ENCODE data around the gene RNU4-1. TPM values are rescaled to one million over a fixed set of nuclear protein-coding genes. Genes with fewer than 3 reads are reported as not detected.

The RNU4-1 gene
- total RNA-seq, 2 experiments from 2014 or later = 685 to 1,294 TPM

DNA sequence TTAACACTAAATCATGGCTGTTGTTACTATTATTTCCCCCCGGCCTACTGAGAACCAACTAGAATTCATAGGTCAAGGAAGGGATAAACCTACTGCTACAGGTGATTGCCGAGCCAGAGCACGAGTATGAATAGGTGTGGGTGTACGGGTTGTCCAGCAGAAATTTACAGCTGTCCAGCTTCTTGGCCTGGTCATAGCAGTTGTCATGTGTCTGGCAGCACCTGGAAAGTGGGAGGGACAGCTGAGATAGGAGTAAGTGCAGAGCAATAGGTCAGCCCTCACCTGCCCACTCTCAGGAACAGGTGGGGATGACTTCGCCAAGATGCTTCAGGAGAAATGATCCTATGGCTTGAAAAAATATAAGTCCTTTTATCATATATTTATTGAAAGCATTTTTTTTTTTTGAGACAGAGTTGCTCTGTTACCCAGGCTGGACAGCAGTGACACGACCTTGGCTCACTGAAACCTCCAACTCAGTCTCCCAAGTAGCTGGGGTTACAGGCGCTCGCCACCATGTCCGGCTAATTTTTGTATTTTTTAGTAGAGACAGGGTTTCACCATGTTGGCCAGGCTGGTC lies 31.9 kb upstream of the RNU4-1 start:
- intact Hi-C loops (cut with micrococcal nuclease) = loop anchor here (1.0 to 5.0 kb wide), 8 partner anchors 8 to 387 kb away; partner anchors contain the start of genes COX6A1, MLEC, POP5 and SRSF9
- H3K9me3 Mint-ChIP-seq = no peaks in the 10 kb centered on the region
- no peak for DNase-seq
- no peaks in the 10 kb centered on the region for H3K4me1 Mint-ChIP-seq (ENCODE audit: low read depth)
- no peak overlapping the region for H3K27ac Mint-ChIP-seq
- H3K36me3 Mint-ChIP-seq (ENCODE audit: low read depth) = no peaks in the 10 kb centered on the region
- CTCF ChIA-PET = interaction anchor here (0.7 to 1.1 kb wide), 3 partner anchors 16 to 38 kb away, joined by 3 to 4 read pairs (median 3); partner anchors contain the start of gene SIRT4
- no peaks in the 10 kb centered on the region for H3K27me3 Mint-ChIP-seq (ENCODE audit: low read depth)
- H3K4me3 Mint-ChIP-seq = no peak overlapping the region

DNA sequence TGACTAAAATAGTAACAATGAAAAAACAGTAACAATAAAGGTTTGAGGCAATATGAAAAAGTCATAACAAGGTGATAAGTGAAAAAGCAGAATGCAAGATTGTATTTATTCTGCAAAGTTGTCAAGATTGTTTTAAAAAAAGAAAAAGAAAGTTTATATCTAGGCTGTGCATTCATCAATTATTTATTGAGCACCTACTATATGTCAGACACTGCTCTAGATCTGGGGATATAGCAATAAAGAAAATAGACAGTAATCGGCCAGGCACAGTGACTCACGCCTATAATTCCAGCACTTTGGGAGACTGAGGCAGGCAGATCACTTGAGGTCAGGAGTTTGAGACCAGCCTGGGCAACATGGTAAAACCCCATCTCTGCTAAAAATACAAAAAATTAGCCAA lies 30.7 kb upstream of the RNU4-1 start:
- no peak overlapping the region for H3K27ac Mint-ChIP-seq
- no peaks in the 10 kb centered on the region for H3K27me3 Mint-ChIP-seq (ENCODE audit: low read depth)
- no peaks in the 10 kb centered on the region for H3K9me3 Mint-ChIP-seq
- H3K4me3 Mint-ChIP-seq = no peak overlapping the region
- intact Hi-C loops (cut with micrococcal nuclease) = loop anchor here (2.0 kb wide), 4 partner anchors 33 to 363 kb away; partner anchors contain the start of genes COX6A1, MLEC and POP5
- no peak for DNase-seq
- H3K36me3 Mint-ChIP-seq (ENCODE audit: low read depth) = no peaks in the 10 kb centered on the region
- CTCF ChIA-PET = interaction anchor here (0.6 to 1.4 kb wide), 3 partner anchors 17 to 259 kb away, joined by 3 read pairs; no protein-coding TSS in a partner anchor
- no peaks in the 10 kb centered on the region for H3K4me1 Mint-ChIP-seq (ENCODE audit: low read depth)

DNA sequence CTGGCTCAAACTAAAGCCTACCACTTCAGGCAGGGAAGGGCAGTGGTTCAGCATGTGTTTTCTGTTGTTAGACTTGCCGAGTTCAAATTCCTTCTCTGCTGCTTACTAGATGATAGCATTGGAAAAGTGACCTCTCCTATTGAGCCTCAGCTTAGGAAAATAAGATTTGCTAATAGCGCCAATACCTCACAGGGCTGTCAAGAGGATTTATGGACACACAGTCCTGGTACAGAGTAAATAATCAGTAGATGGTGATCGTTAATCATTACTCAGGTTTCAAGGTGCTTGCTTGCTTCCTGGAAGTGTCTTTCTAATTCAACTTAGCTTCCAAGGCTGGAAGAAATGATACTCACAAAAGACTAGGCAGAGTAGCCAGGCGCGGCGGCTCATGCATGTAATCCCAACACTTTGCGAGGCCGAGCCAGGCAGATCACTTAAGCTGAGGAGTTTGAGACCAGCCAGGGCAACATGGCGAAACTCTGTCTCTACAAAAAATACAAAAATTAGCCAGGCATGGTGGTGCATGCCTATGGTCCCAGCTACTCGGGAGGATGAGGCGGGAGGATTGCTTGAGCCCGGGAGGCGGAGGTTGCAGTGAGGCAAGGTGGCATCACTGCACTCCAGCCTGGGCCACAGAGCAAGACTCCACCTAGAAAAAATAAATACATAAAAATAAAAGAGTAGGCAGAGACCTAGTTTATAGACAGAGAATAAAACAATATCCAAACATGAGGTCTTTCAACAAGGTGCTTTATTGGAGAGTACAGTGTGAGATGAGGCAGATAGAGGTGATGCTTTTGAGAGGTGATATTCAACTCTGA lies 28.6 kb upstream of the RNU4-1 start:
- CTCF ChIA-PET = interaction anchor here (1.4 kb wide), 1 partner anchor 22 kb away, joined by 3 read pairs; no protein-coding TSS in a partner anchor
- H3K36me3 Mint-ChIP-seq (ENCODE audit: low read depth) = no peaks in the 10 kb centered on the region
- intact Hi-C loops (cut with micrococcal nuclease) = no loop called here

DNA sequence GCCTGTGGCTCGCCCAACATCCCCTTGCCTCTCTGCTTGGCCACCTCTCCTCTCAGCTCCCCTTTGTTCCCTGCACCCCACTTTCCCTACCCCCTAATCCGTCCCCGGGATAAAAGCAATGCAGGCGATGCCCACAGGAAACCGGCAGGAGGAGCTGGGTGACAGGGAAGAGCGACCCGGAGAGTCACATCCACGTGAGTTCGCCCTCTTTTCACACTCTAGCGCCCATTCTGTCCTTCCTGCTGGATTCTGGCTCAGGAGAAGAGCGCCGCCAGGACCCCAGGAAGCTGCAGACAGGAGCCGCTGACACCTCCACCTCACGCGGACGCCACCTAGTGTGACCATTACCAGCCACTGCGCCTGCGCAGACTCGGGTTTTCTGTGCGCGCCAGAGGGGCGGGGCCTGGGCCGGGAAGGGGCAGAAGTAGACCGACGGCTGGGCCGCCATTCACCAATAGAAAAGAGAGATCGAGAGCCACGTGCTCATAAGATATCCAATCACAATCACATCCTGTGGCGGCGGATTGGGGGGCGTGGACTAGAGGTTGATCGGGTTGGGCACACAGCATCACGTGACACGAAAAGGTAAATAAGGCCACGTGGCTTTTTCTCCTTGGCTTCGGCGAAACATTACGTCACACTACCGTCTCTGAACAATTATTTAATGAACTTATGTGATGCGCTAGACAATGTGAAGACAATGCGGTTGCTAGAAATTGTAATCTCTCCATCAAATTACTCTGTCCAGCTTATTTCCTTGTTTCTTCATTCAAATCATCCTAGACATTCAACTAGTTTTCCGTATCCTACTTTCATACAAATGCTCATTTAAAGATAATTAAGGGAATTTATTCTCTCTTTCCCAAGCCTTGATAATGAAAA lies 24.4 kb upstream of the RNU4-1 start:
- Mint-ChIP-seq H3K36me3 (ENCODE audit: low read depth) (no peaks in the 10 kb centered on the region), H3K4me1 (ENCODE audit: low read depth) (peaks cover 11% of the 10 kb centered on the region), H3K9me3 (no peaks in the 10 kb centered on the region), H3K4me3 (peak overlapping the region; percentile 87), H3K27me3 (ENCODE audit: low read depth) (no peaks in the 10 kb centered on the region), H3K27ac (peak overlapping the region; percentile 88)
- CTCF ChIA-PET = interaction anchor here (0.6 to 1.6 kb wide), 12 partner anchors 10 to 333 kb away, joined by 3 to 11 read pairs (median 4); partner anchors contain the start of genes COX6A1, RNU4-1 and SIRT4
- peak; percentile 100 for DNase-seq
- intact Hi-C loops (cut with micrococcal nuclease) = loop anchor here (1.0 to 2.0 kb wide), 10 partner anchors 8 to 369 kb away; partner anchors contain the start of genes COX6A1, DYNLL1, MLEC and RNU4-1

More for the DNA sequence above, 28.6 kb upstream of the RNU4-1 start:
- Mint-ChIP-seq H3K4me1 (ENCODE audit: low read depth) (peaks cover 11% of the 10 kb centered on the region), H3K27me3 (ENCODE audit: low read depth) (no peaks in the 10 kb centered on the region), H3K27ac (no peak overlapping the region), H3K4me3 (no peak overlapping the region), H3K9me3 (no peaks in the 10 kb centered on the region)
- no peak for DNase-seq

DNA sequence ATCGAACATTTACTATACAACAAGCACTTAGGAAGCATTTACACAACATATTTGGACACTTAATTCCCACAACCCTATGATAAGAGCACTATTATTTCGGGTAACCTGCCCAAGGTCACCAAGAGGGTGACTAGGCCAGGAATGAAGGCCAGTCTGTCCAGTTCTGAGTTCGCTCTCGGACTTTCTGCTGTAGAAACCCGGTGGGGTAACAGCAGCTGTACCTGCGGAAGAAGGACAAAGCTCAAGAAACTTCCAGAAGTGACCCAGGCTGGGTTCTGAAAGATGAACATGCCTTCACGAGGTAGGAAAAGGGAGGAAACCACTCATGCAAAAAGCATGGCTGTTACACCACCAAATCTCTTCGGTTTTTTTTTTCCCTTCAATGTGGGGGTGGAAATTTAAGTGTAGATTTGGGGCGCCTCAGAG lies 23.8 kb upstream of the RNU4-1 start:
- DNase-seq = no peak
- H3K4me3 Mint-ChIP-seq = peak overlapping the region; percentile 87
- H3K9me3 Mint-ChIP-seq = no peaks in the 10 kb centered on the region
- H3K36me3 Mint-ChIP-seq (ENCODE audit: low read depth) = no peaks in the 10 kb centered on the region
- peaks cover 11% of the 10 kb centered on the region for H3K4me1 Mint-ChIP-seq (ENCODE audit: low read depth)
- CTCF ChIA-PET = interaction anchor here (0.6 to 1.6 kb wide), 11 partner anchors 12 to 655 kb away, joined by 3 to 11 read pairs (median 3); partner anchors contain the start of genes COX6A1, RNU4-1 and SIRT4
- peak overlapping the region; percentile 88 for H3K27ac Mint-ChIP-seq
- no peaks in the 10 kb centered on the region for H3K27me3 Mint-ChIP-seq (ENCODE audit: low read depth)
- intact Hi-C loops (cut with micrococcal nuclease) = loop anchor here (1.0 to 2.0 kb wide), 10 partner anchors 8 to 370 kb away; partner anchors contain the start of genes COX6A1, DYNLL1, MLEC and RNU4-1

DNA sequence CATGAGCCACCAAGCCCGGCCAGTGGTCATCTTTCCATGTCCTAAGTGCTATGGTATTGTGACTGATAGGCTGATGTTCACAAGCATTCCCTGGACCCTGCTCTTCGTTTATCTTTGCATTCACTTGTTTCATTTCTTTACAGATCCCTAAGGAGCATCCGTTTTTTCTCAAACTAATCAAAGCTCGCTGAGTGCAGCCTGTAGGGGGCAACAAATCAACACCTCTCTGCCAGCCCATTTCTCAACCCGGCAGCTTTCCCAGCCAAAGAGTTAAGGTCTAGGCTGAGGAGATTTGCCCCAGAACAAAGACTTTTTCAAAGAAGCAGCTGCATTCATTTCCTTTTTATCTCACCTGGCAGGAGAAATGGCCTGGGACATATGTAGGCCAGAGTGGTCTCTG lies 21.2 kb upstream of the RNU4-1 start:
- H3K4me3 Mint-ChIP-seq = no peak overlapping the region
- no peaks in the 10 kb centered on the region for H3K27me3 Mint-ChIP-seq (ENCODE audit: low read depth)
- H3K36me3 Mint-ChIP-seq (ENCODE audit: low read depth) = no peaks in the 10 kb centered on the region
- CTCF ChIA-PET = interaction anchor here (1.4 to 2.8 kb wide), 2 partner anchors 11 to 22 kb away, joined by 3 to 19 read pairs; partner anchors contain the start of gene SIRT4
- H3K27ac Mint-ChIP-seq = no peak overlapping the region
- H3K9me3 Mint-ChIP-seq = no peaks in the 10 kb centered on the region
- H3K4me1 Mint-ChIP-seq (ENCODE audit: low read depth) = peaks cover 11% of the 10 kb centered on the region
- DNase-seq = no peak
- intact Hi-C loops (cut with micrococcal nuclease) = no loop called here

DNA sequence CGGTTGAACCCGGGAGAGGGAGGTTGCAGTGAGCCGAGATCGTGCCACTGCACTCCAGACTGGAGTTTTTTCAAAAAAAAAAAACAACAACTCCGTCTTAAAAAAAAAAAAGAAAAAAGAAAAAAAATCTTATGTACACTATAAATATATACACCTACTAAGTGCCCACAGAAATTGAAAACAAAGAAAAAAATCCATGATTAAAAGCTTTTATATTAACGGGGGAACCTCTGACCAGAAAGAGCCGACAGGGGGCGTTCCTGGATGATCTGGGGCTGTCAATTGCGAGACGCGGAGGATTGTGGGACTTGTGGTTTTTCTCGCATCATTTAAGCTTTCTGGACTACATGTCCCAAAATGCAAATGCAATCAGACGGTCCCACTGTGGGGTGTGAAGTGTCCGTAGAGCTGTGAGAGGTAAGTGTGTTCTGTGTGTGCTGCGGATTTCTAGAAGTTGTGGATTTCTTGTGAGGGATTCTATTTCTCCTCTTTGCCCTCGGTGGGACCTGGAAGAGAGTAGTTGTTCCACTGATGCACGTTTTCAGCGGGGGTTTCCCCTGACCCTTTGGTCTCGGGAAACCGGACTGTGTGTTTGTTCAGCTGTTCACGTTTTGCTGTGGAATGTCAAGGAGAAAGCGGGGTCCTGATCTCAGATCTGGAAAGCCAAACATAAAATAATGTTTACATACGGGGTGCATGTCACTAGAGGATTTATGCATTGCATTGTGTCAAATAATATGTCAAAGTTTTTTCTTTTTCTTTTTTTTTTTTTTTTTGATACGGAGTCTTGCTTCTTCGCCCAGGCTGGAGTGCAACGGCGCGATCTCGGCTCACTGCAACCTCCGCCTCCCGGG lies 9.2 kb upstream of the RNU4-1 start, which contains the start of gene SIRT4:
Gene SIRT4, plus strand, starts transcription at position 360 of the 854 bp plus-strand sequence. CDS start 1,241 bp downstream, outside the sequence.
- H3K4me3 Mint-ChIP-seq = peak within 1 kb of the TSS; percentile 100
- H3K27ac Mint-ChIP-seq = peak within 1 kb of the TSS; percentile 83
- no peaks in the 10 kb centered on the region for H3K27me3 Mint-ChIP-seq (ENCODE audit: low read depth)
- CTCF ChIA-PET = interaction anchor here (0.6 to 3.0 kb wide), 22 partner anchors 9 to 373 kb away, joined by 3 to 19 read pairs (median 3); partner anchors contain the start of genes PLA2G1B and RNU4-1
- H3K9me3 Mint-ChIP-seq = no peaks in the 10 kb centered on the region
- H3K4me1 Mint-ChIP-seq (ENCODE audit: low read depth) = peaks cover 7% of the 10 kb centered on the region
- peaks cover 2% of the 10 kb centered on the region for H3K36me3 Mint-ChIP-seq (ENCODE audit: low read depth)
- intact Hi-C loops (cut with micrococcal nuclease) = loop anchor here (1.0 kb wide), 3 partner anchors 9 to 135 kb away; partner anchors contain the start of gene RNU4-1
- peak; percentile 96 for DNase-seq

DNA sequence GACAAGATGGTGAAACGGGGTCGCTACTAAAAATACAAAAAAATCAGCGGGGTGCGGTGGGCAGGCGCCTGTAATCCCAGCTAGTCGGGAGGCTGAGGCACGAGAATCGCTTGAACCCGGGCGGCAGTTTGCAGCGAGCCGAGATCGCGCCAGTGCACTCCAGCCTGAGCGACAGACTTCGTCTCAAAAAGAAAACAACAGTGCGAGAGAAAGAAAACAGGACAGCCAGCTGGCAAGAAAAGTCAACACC lies 701 bp downstream of the RNU4-1 start:
- Mint-ChIP-seq H3K36me3 (ENCODE audit: low read depth) (no peaks in the 10 kb centered on the region), H3K4me3 (no peak overlapping the region), H3K27me3 (ENCODE audit: low read depth) (no peaks in the 10 kb centered on the region), H3K4me1 (ENCODE audit: low read depth) (peaks cover 6% of the 10 kb centered on the region), H3K27ac (no peak overlapping the region), H3K9me3 (no peaks in the 10 kb centered on the region)
- intact Hi-C loops (cut with micrococcal nuclease) = loop anchor here (1.0 to 5.0 kb wide), 4 partner anchors 40 to 394 kb away; partner anchors contain the start of genes BICDL1 and RAB35
- CTCF ChIA-PET = interaction anchor here (0.6 to 4.8 kb wide), 4 partner anchors 25 to 746 kb away, joined by 3 to 48 read pairs (median 3); no protein-coding TSS in a partner anchor
- DNase-seq = no peak

DNA sequence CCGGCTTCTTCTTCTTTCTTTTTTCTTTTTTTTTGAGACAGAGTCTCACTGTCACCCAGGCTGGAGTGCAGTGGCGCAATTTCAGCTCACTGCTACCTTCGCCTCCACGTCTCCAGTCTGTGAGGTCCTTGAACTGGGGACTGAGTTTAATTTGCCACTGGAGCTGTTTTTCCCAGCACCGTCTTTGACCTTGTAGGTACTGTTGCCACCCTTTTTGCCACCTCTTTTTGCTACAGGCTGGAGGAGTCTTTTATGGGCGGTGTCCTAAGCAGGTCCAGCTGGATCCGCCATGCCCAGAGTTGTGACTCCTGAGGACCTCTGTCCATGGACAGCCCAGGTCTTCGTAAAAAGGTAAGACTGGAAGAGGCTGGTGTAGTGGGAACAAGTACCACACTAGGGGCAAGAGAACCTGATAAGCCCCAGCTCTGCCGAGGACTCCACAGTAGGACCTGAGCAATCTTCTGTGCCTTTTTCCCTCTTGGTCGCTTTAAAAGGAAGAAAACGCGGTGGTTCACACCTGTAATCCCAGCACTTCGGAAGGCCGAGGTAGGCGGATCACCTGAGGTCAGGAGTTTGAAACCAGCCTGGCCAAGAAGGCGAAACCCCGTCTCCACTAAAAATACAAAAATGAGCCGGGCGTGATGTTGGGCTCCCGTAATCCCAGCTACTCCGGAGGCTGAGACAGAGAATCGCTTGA lies 2.3 kb downstream of the RNU4-1 start:
- CTCF ChIA-PET = interaction anchor here (0.8 to 4.8 kb wide), 7 partner anchors 24 to 180 kb away, joined by 3 to 48 read pairs (median 4); partner anchors contain the start of gene RPLP0
- peaks cover 6% of the 10 kb centered on the region for H3K4me1 Mint-ChIP-seq (ENCODE audit: low read depth)
- peak; percentile 16 for DNase-seq
- no peaks in the 10 kb centered on the region for H3K36me3 Mint-ChIP-seq (ENCODE audit: low read depth)
- H3K4me3 Mint-ChIP-seq = no peak overlapping the region
- no peaks in the 10 kb centered on the region for H3K9me3 Mint-ChIP-seq
- intact Hi-C loops (cut with micrococcal nuclease) = loop anchor here (1.0 to 5.0 kb wide), 5 partner anchors 26 to 303 kb away; partner anchors contain the start of genes BICDL1 and PXN
- H3K27me3 Mint-ChIP-seq (ENCODE audit: low read depth) = no peaks in the 10 kb centered on the region
- H3K27ac Mint-ChIP-seq = no peak overlapping the region

DNA sequence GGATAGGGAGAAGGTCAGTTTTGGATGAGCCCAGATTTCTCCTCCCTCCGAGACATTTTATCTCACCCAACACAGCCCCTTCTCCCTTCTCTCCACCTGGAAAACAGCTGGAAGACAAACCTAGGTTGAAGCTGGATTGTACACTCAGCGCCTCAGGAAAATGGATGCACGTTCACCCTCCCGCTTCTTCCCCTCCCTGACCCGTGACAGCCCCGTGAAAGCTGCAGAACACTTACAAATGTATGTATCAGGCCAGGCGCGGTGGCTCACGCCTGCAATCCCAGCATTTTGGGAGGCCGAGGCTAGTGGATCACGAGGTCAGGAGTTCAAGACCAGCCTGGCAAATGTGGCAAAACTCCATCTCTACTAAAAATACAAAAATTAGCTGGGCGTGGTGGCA lies 5.5 kb downstream of the RNU4-1 start:
- peaks cover 6% of the 10 kb centered on the region for H3K4me1 Mint-ChIP-seq (ENCODE audit: low read depth)
- intact Hi-C loops (cut with micrococcal nuclease) = no loop called here
- H3K4me3 Mint-ChIP-seq = no peak overlapping the region
- no peak for DNase-seq
- CTCF ChIA-PET = interaction anchor here (1.6 kb wide), 1 partner anchor 59 kb away, joined by 11 read pairs; no protein-coding TSS in a partner anchor
- no peak overlapping the region for H3K27ac Mint-ChIP-seq
- H3K36me3 Mint-ChIP-seq (ENCODE audit: low read depth) = no peaks in the 10 kb centered on the region
- H3K27me3 Mint-ChIP-seq (ENCODE audit: low read depth) = no peaks in the 10 kb centered on the region
- no peaks in the 10 kb centered on the region for H3K9me3 Mint-ChIP-seq
